Colonic mucosa (tissue), 4 donors: ENCODE data around the gene TULP1. TPM values are rescaled to one million over a fixed set of nuclear protein-coding genes. Genes with fewer than 3 reads are reported as not detected.

Experiments
- DNase-seq: peaks from one replicate; pipeline ENCODE4 v3.0.0-alpha.2; 2020
- H3K27ac ChIP-seq: fragments of 200-600 bp; one replicate; pipeline ENCODE4 v1.8.0; 2021
- H3K27me3 ChIP-seq: fragments of 200-600 bp; one replicate; pipeline ENCODE4 v1.8.0; 2021
- H3K36me3 ChIP-seq: fragments of 200-600 bp; one replicate; pipeline ENCODE4 v1.8.0; 2021
- H3K4me1 ChIP-seq: fragments of 200-600 bp; one replicate; pipeline ENCODE4 v1.8.0; 2021; ENCODE audit warnings: mild to moderate bottlenecking
- H3K4me3 ChIP-seq: fragments of 200-600 bp; one replicate; pipeline ENCODE4 v1.8.0; 2021
- H3K9ac ChIP-seq, 2 donors: one replicate each; pipeline ENCODE4 v1.7.0; 2013; ENCODE audit warnings: control low read depth in 2 of 2, low read depth in 2 of 2, low read length in 2 of 2
- H3K9me3 ChIP-seq: fragments of 200-600 bp; one replicate; pipeline ENCODE4 v1.8.0; 2021
- CTCF ChIP-seq: fragments of 200-600 bp; IDR thresholded peaks from one replicate; pipeline ENCODE4 v1.8.0; 2022; ENCODE audit warnings: antibody characterized with exemption, mild to moderate bottlenecking
- intact Hi-C: fragments of 100-400 bp; cut with DNase I; formaldehyde crosslinking; loops from one replicate; pipeline ENCODE4 v1.14.1; 2022
- total RNA-seq, 2 donors: library from RNA; stranded (reverse); fragmentation: NEBNext Ultra II Directional in 1 of 2; extraction: Animal tissue kit (Norgen Biotek cat#: 25700) in 1 of 2; gene quantifications; one replicate each; pipeline ENCODE4 v1.2.1, GENCODE V29; 2021
- donor health status: healthy.
- donor health status: DM: no; HTN: no; CAD: no.
- donor health status: DM: no; HTN: no; CAD: no.

Gene TULP1
- total RNA-seq, 2 donors from 2014 or later, result not detected

- intact Hi-C loops, result no loop called here
- H3K27ac ChIP-seq, result no peak overlapping the region
- DNase-seq, result no peak
Observed at GRCh38 chr6:35463292-35463691, 49.4 kb downstream of the TULP1 start.

GRCh38 chr6:35461270-35461669, 51.4 kb downstream of the TULP1 start:
- Histone ChIP-seq H3K4me3 (no peak overlapping the region), H3K36me3 (no peaks in the 10 kb centered on the region), H3K9me3 (no peaks in the 10 kb centered on the region), H3K4me1 (no peaks in the 10 kb centered on the region), H3K27me3 (no peaks in the 10 kb centered on the region), H3K9ac (no peak overlapping the region), H3K27ac (no peak overlapping the region)
- no peak for DNase-seq
- TF ChIP-seq CTCF, result no peak
- intact Hi-C loops, result no loop called here

More at GRCh38 chr6:35463292-35463691, 49.4 kb downstream of the TULP1 start:
- no peaks in the 10 kb centered on the region for H3K27me3 ChIP-seq
- H3K36me3 ChIP-seq, result no peaks in the 10 kb centered on the region
- H3K4me3 ChIP-seq, result no peak overlapping the region
- TF ChIP-seq CTCF, result no peak
- H3K4me1 ChIP-seq, result no peaks in the 10 kb centered on the region
- H3K9ac ChIP-seq, result no peak overlapping the region
- no peaks in the 10 kb centered on the region for H3K9me3 ChIP-seq

- Histone ChIP-seq H3K9me3 (no peaks in the 10 kb centered on the region), H3K27ac (no peak overlapping the region), H3K4me3 (no peak overlapping the region), H3K9ac (no peak overlapping the region), H3K4me1 (no peaks in the 10 kb centered on the region), H3K27me3 (no peaks in the 10 kb centered on the region), H3K36me3 (no peaks in the 10 kb centered on the region)
- TF ChIP-seq CTCF, result no peak
- no peak for DNase-seq
- intact Hi-C loops, result no loop called here
Observed at GRCh38 chr6:35457907-35458306, 54.8 kb downstream of the TULP1 start.

- H3K9me3 ChIP-seq, result no peaks in the 10 kb centered on the region
Observed at GRCh38 chr6:35454391-35455110, 58.1 kb downstream of the TULP1 start.

GRCh38 chr6:35453236-35453635, 59.5 kb downstream of the TULP1 start:
- intact Hi-C loops, result no loop called here
- Histone ChIP-seq H3K9me3 (no peaks in the 10 kb centered on the region), H3K27me3 (no peaks in the 10 kb centered on the region), H3K27ac (no peak overlapping the region), H3K9ac (peak overlapping the region in 1 of 2 donors; percentile 77), H3K4me1 (peaks cover 6% of the 10 kb centered on the region), H3K4me3 (peak overlapping the region; percentile 74), H3K36me3 (no peaks in the 10 kb centered on the region)
- TF ChIP-seq CTCF, result no peak
- no peak for DNase-seq

More at GRCh38 chr6:35454391-35455110, 58.1 kb downstream of the TULP1 start:
- H3K4me1 ChIP-seq, result peaks cover 6% of the 10 kb centered on the region
- intact Hi-C loops, result no loop called here
- no peaks in the 10 kb centered on the region for H3K27me3 ChIP-seq
- DNase-seq, result no peak
- H3K27ac ChIP-seq, result no peak overlapping the region
- no peak overlapping the region for H3K4me3 ChIP-seq
- H3K36me3 ChIP-seq, result no peaks in the 10 kb centered on the region
- TF ChIP-seq CTCF, result no peak
- no peak overlapping the region for H3K9ac ChIP-seq
